GM12878 (cell line): ENCODE data around the gene ARIH2. TPM values are rescaled to one million over a fixed set of nuclear protein-coding genes. Genes with fewer than 3 reads are reported as not detected.

Source experiments
- ATAC-seq: fragments of 200-7000 bp; cut with Tn5 transposase; 3 replicates; pipeline ENCODE4 v1.9.1; 2020; ENCODE audit warnings: mild to moderate bottlenecking, moderate library complexity
- BruUV-seq: library from RNA; stranded (reverse); fragments of 400-500 nt; replicated peaks from 2 replicates; lab custom pipeline; 2021; lab: Mats Ljungman, UMichigan
- CTCF ChIA-PET: fragments of 300-600 bp; sonication (Branson Sonifier 250); formaldehyde crosslinking; extraction: SDS; loops from one replicate; lab custom pipeline; 2021; ENCODE audit warnings: inconsistent platforms; lab: Yijun Ruan, JAX
- POLR2A ChIA-PET: fragments of 350-600 bp; formaldehyde crosslinking; extraction: SDS; loops from one replicate; lab custom pipeline; 2021; ENCODE audit warnings: inconsistent platforms; lab: Charles Lee
- RAD21 ChIA-PET: fragments of 300-600 bp; sonication (Branson Sonifier 250); formaldehyde crosslinking; loops from one replicate; lab custom pipeline; 2023; ENCODE audit warnings: antibody characterized with exemption; ENCODE audit not compliant: unreplicated experiment; lab: Charles Lee
- SMC1A ChIA-PET: fragments of 300-600 bp; sonication (Branson Sonifier 250); formaldehyde crosslinking; loops from one replicate; lab custom pipeline; 2023; ENCODE audit not compliant: unreplicated experiment, uncharacterized antibody; lab: Charles Lee
- DNase-seq: peaks from one replicate; pipeline ENCODE4 v3.0.0-alpha.2; 2011; ENCODE audit warnings: low read depth, low spot score
- FAIRE-seq: peaks from 3 replicates; lab custom pipeline; 2011; peaks lifted over from hg19 to GRCh38; lab: Jason Lieb, UNC
- H2AFZ ChIP-seq: 2 replicates; pipeline ENCODE4 v1.6.0; 2011; ENCODE audit warnings: low read depth, low read length, control low read depth; ENCODE audit not compliant: control insufficient read depth
- H3K27ac ChIP-seq: 2 replicates; pipeline ENCODE4 v1.5.1; 2011; ENCODE audit warnings: control low read depth; ENCODE audit not compliant: control insufficient read depth, insufficient read depth
- H3K27me3 ChIP-seq, 2 experiments: replicated peaks in 1 of 2; 2 replicates each; pipeline versions ENCODE4 v1.6.0 to v1.6.1; 2011; ENCODE audit warnings: low read length in 1 of 2; ENCODE audit not compliant: control insufficient read depth in 2 of 2, insufficient read depth in 2 of 2
- H3K36me3 ChIP-seq, 2 experiments: 2 replicates each; pipeline ENCODE4 v1.5.1; 2011; ENCODE audit warnings: low read length in 1 of 2; ENCODE audit not compliant: control insufficient read depth in 2 of 2, insufficient read depth in 2 of 2
- H3K4me1 ChIP-seq: 2 replicates; pipeline ENCODE4 v1.6.1; 2011; ENCODE audit warnings: mild to moderate bottlenecking, low read length, moderate library complexity, mixed read lengths; ENCODE audit not compliant: control insufficient read depth, insufficient read depth
- H3K4me2 ChIP-seq: 2 replicates; pipeline ENCODE4 v1.6.0; 2011; ENCODE audit warnings: control low read depth; ENCODE audit not compliant: control insufficient read depth, insufficient read depth
- H3K4me3 ChIP-seq: fragments of 200-600 bp; sonication (generic); 2 replicates; pipeline ENCODE4 v1.5.1; 2016
- H3K79me2 ChIP-seq: 2 replicates; pipeline ENCODE4 v1.6.0; 2011; ENCODE audit warnings: low read length; ENCODE audit not compliant: control insufficient read depth, insufficient read depth
- H3K9ac ChIP-seq: 2 replicates; pipeline ENCODE4 v1.8.0; 2011; ENCODE audit warnings: low read length, control low read depth, mixed read lengths; ENCODE audit not compliant: control insufficient read depth, insufficient read depth
- H3K9me3 ChIP-seq: replicated peaks from 3 replicates; pipeline ENCODE4 v1.5.1; 2011; ENCODE audit warnings: mild to moderate bottlenecking, low read length; ENCODE audit not compliant: control insufficient read depth, insufficient read depth
- H4K20me1 ChIP-seq: 2 replicates; pipeline ENCODE4 v1.6.0; 2011; ENCODE audit not compliant: control insufficient read depth, insufficient read depth
- BCL11A ChIP-seq: IDR thresholded peaks from 2 replicates; pipeline ENCODE4 v1.6.1; 2011; ENCODE audit warnings: low read depth, low read length
- E2F4 ChIP-seq: IDR thresholded peaks from 2 replicates; pipeline ENCODE4 v1.6.1; 2012; ENCODE audit warnings: low read depth, low read length, improper control_type of control experiment
- FOS ChIP-seq: IDR thresholded peaks from 3 replicates; pipeline ENCODE4 v1.6.1; 2011; ENCODE audit warnings: borderline replicate concordance; ENCODE audit not compliant: insufficient read length; ENCODE audit errors: extremely low read depth
- JUND ChIP-seq: IDR thresholded peaks from 2 replicates; pipeline ENCODE4 v1.6.1; 2012; ENCODE audit warnings: low read depth, mild to moderate bottlenecking, low read length, improper control_type of control experiment, moderate library complexity
- KLF5 ChIP-seq: fragments of 450-650 bp; IDR thresholded peaks from 2 replicates; pipeline ENCODE4 v1.6.1; 2014; ENCODE audit warnings: mild to moderate bottlenecking; ENCODE audit not compliant: partially characterized antibody
- MXI1 ChIP-seq: fragments of 150-350 bp; IDR thresholded peaks from 2 replicates; pipeline ENCODE4 v1.6.1; 2011; ENCODE audit warnings: low read depth, mild to moderate bottlenecking, inconsistent platforms, low read length, improper control_type of control experiment
- MYC ChIP-seq: IDR thresholded peaks from 2 replicates; pipeline ENCODE4 v1.6.1; 2011; ENCODE audit warnings: mild to moderate bottlenecking, low read length, moderate library complexity, inconsistent platforms; ENCODE audit not compliant: insufficient read depth, insufficient replicate concordance, insufficient read length, severe bottlenecking
- NFYA ChIP-seq: IDR thresholded peaks from 2 replicates; pipeline ENCODE4 v1.6.1; 2011; ENCODE audit warnings: low read depth, mild to moderate bottlenecking, low read length, improper control_type of control experiment, borderline replicate concordance
- PAX8 ChIP-seq: fragments of 450-650 bp; IDR thresholded peaks from 2 replicates; pipeline ENCODE4 v1.6.1; 2017; ENCODE audit warnings: mild to moderate bottlenecking, moderate library complexity
- PML ChIP-seq: IDR thresholded peaks from 2 replicates; pipeline ENCODE4 v1.6.1; 2012; ENCODE audit warnings: low read length, inconsistent platforms
- POLR2AphosphoS2 ChIP-seq: IDR thresholded peaks from 2 replicates; pipeline ENCODE4 v1.6.1; 2011; ENCODE audit warnings: low read depth, mild to moderate bottlenecking, low read length, improper control_type of control experiment, moderate library complexity
- POU2F2 ChIP-seq: IDR thresholded peaks from 3 replicates; pipeline ENCODE4 v1.6.1; 2011; ENCODE audit warnings: low read depth, mild to moderate bottlenecking, low read length, borderline replicate concordance
- RELA ChIP-seq: fragments of 450-650 bp; IDR thresholded peaks from 2 replicates; pipeline ENCODE4 v1.8.0; 2014; ENCODE audit warnings: borderline replicate concordance; ENCODE audit not compliant: partially characterized antibody
- SMAD5 ChIP-seq: IDR thresholded peaks from 2 replicates; pipeline ENCODE4 v1.6.1; 2016; ENCODE audit warnings: antibody characterized with exemption, low read depth
- STAT3 ChIP-seq: IDR thresholded peaks from 2 replicates; pipeline ENCODE4 v1.6.1; 2011; ENCODE audit warnings: low read depth, low read length, improper control_type of control experiment
- ZBED1 ChIP-seq: IDR thresholded peaks from 2 replicates; pipeline ENCODE4 v1.6.1; 2016; ENCODE audit warnings: borderline replicate concordance
- ZNF24 ChIP-seq: fragments of 450-650 bp; IDR thresholded peaks from 2 replicates; pipeline ENCODE4 v1.6.1; 2017; ENCODE audit warnings: antibody characterized with exemption, mild to moderate bottlenecking
- WGBS: methylation state at CpG from one replicate; pipeline ENCODE4 v1.1.6; 2016; ENCODE audit warnings: low lambda C conversion rate; ENCODE audit not compliant: insufficient replicate concordance, insufficient coverage; ENCODE audit errors: missing lambda C conversion rate; 5-methylcytosine and 5-hydroxymethylcytosine counted together
- in situ Hi-C: fragments of 300-500 bp; cut with MboI; formaldehyde crosslinking; loops from 9 replicates; pipeline ENCODE4 v1.14.3; 2018; ENCODE audit warnings: mixed read lengths
- intact Hi-C: fragments of 100-400 bp; cut with micrococcal nuclease; formaldehyde crosslinking; loops from one replicate; pipeline ENCODE4 v1.14.2; 2022; ENCODE audit not compliant: unreplicated experiment
- polyA plus RNA-seq, 11 experiments: library from polyadenylated mRNA; depleted of rRNA in 4 of 11; unstranded in 6 of 11; stranded (reverse) in 5 of 11; fragments of >200 nt; fragmentation: Nextera tagmentation in 4 of 11; fragmentation: Illumina TruSeq in 1 of 11; extraction: Ambion mirVana in 4 of 11; extraction: Trizol in 1 of 11; gene quantifications; 1 replicate in 1 of 11; 2 replicates in 10 of 11; pipeline versions ENCODE4 v1.2.1 to v1.2.3, GENCODE V29; 2011 to 2016; ENCODE audit warnings: inconsistent platforms in 2 of 11, missing spikeins in 2 of 11, low read depth in 1 of 11
- total RNA-seq, 4 experiments: library from RNA; depleted of rRNA in 3 of 4; stranded (reverse); fragments of >200 nt in 3 of 4; fragmentation: Illumina TruSeq in 1 of 4; extraction: Trizol in 1 of 4; gene quantifications; 2 replicates each; pipeline versions ENCODE4 v1.2.1 to v1.2.3, GENCODE V29; 2013 to 2021
- TF ChIP-seq, protein P1 (sequence below): IDR thresholded peaks from 2 replicates; pipeline ENCODE4 v1.6.1; 2011; ENCODE audit warnings: low read depth, mild to moderate bottlenecking, low read length, moderate library complexity, borderline replicate concordance; ENCODE audit errors: extremely low read depth
- TF ChIP-seq, protein P2 (sequence below): IDR thresholded peaks from 2 replicates; pipeline ENCODE4 v1.6.1; 2012; ENCODE audit warnings: low read depth, low read length, improper control_type of control experiment
- TF ChIP-seq, protein P3 (sequence below): fragments of 450-650 bp; IDR thresholded peaks from 2 replicates; pipeline ENCODE4 v1.6.1; 2017; ENCODE audit warnings: mild to moderate bottlenecking, moderate library complexity

The ARIH2 gene
- total and polyA plus RNA-seq, 10 of the 15 experiments (the other 5 are each of a cell fraction or from before 2014, with no cell fraction given): 18.7 to 74.7 (median 63.7) TPM

DNA sequence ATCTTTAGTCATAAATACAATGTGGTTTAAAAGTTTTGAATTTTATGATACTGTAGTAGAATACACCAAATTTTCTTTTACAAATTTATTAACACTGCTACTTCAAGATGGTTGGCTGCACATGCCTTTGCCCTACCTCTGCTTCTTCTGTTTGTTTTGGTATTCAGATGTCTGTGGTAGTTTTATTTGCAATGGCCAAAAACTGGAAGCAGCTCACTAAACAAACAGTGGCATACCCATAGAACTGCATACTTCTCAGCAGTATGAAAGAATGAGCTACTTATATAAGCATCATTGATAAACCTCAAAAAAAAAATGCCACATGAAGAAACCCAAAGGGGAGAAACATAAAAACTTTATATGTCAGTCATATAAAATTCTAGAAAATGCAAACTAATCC is 19.5 kb downstream of the ARIH2 start (continued):
- TF ChIP-seq POLR2AphosphoS2: no peak
- TF ChIP-seq E2F4: no peak
- TF ChIP-seq PAX8: no peak
- no peak for TF ChIP-seq ZBED1
- TF ChIP-seq NFYA: no peak
- no peak for TF ChIP-seq FOS
- TF ChIP-seq STAT3: no peak
- TF ChIP-seq MXI1: no peak

- ChIA-PET POLR2A (no interaction called here), RAD21 (interaction anchor here (1.1 kb wide), 1 partner anchor 13 kb away, joined by 3 read pairs; no protein-coding TSS in a partner anchor), CTCF (interaction anchor here (0.5 to 1.1 kb wide), 3 partner anchors 9 to 653 kb away, joined by 3 to 5 read pairs (median 4); no protein-coding TSS in a partner anchor), SMC1A (interaction anchor here (1.8 kb wide), 1 partner anchor 11 kb away, joined by 5 read pairs; no protein-coding TSS in a partner anchor)
- Histone ChIP-seq H4K20me1 (no peaks in the 10 kb centered on the region), H3K27ac (no peak overlapping the region), H3K9me3 (no peaks in the 10 kb centered on the region), H3K79me2 (peaks cover 16% of the 10 kb centered on the region), H3K4me2 (no peak overlapping the region), H3K4me1 (no peaks in the 10 kb centered on the region), H3K4me3 (no peak overlapping the region), H2AFZ (no peak overlapping the region), H3K9ac (no peak overlapping the region), H3K36me3 (peaks cover 0 to 20% of the 10 kb centered on the region in 2 experiments), H3K27me3 (no peaks in the 10 kb centered on the region)
- WGBS: 100% methylated on average over 3 of the region's 3 CpGs
- ATAC-seq (no peak), FAIRE-seq (no peak), DNase-seq (no peak)
- intact Hi-C loops: no loop called here
- in situ Hi-C loops: no loop called here
- no TSS peak for BruUV-seq
- TF ChIP-seq PML (no peak), KLF5 (no peak), POU2F2 (no peak), BCL11A (no peak), RELA (no peak), JUND (no peak), ZNF24 (no peak), SMAD5 (no peak), MYC (no peak)
- TF ChIP-seq, protein P1, sequence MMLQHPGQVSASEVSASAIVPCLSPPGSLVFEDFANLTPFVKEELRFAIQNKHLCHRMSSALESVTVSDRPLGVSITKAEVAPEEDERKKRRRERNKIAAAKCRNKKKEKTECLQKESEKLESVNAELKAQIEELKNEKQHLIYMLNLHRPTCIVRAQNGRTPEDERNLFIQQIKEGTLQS: no peak
- TF ChIP-seq, protein P2, sequence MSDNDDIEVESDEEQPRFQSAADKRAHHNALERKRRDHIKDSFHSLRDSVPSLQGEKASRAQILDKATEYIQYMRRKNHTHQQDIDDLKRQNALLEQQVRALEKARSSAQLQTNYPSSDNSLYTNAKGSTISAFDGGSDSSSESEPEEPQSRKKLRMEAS: no peak
- TF ChIP-seq, protein P3, sequence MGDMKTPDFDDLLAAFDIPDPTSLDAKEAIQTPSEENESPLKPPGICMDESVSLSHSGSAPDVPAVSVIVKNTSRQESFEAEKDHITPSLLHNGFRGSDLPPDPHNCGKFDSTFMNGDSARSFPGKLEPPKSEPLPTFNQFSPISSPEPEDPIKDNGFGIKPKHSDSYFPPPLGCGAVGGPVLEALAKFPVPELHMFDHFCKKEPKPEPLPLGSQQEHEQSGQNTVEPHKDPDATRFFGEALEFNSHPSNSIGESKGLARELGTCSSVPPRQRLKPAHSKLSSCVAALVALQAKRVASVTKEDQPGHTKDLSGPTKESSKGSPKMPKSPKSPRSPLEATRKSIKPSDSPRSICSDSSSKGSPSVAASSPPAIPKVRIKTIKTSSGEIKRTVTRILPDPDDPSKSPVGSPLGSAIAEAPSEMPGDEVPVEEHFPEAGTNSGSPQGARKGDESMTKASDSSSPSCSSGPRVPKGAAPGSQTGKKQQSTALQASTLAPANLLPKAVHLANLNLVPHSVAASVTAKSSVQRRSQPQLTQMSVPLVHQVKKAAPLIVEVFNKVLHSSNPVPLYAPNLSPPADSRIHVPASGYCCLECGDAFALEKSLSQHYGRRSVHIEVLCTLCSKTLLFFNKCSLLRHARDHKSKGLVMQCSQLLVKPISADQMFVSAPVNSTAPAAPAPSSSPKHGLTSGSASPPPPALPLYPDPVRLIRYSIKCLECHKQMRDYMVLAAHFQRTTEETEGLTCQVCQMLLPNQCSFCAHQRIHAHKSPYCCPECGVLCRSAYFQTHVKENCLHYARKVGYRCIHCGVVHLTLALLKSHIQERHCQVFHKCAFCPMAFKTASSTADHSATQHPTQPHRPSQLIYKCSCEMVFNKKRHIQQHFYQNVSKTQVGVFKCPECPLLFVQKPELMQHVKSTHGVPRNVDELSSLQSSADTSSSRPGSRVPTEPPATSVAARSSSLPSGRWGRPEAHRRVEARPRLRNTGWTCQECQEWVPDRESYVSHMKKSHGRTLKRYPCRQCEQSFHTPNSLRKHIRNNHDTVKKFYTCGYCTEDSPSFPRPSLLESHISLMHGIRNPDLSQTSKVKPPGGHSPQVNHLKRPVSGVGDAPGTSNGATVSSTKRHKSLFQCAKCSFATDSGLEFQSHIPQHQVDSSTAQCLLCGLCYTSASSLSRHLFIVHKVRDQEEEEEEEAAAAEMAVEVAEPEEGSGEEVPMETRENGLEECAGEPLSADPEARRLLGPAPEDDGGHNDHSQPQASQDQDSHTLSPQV: no peak
These were observed 20.0 kb downstream of the ARIH2 start for GRCh38 chr3:48938689-48939088.
